MCF 10A (cell line): ENCODE results near the gene XRCC3. TPM values are rescaled to one million over a fixed set of nuclear protein-coding genes. Genes with fewer than 3 reads are reported as not detected.

Source experiments
- BruUV-seq: library from RNA; stranded (reverse); fragments of 400-500 nt; replicated peaks from 2 replicates; lab custom pipeline; 2021; lab: Mats Ljungman, UMichigan
- CTCF ChIA-PET: fragments of 300-600 bp; sonication (Branson Sonifier 250); formaldehyde crosslinking; extraction: SDS; loops from one replicate; lab custom pipeline; 2021; ENCODE audit warnings: antibody characterized with exemption, inconsistent platforms; lab: Yijun Ruan, JAX
- POLR2A ChIA-PET: fragments of 300-600, 350-650 bp; sonication (Branson Sonifier 250); formaldehyde crosslinking; extraction: SDS; loops from one replicate; lab custom pipeline; 2020; ENCODE audit warnings: antibody characterized with exemption, inconsistent platforms; lab: Yijun Ruan, JAX
- DNase-seq: peaks from one replicate; pipeline ENCODE4 v3.0.0-alpha.2; 2018; ENCODE audit not compliant: unreplicated experiment
- H3K27ac Mint-ChIP-seq: one replicate; pipeline ENCODE4 v1.8.0; 2022; ENCODE audit warnings: mild to moderate bottlenecking, low read depth, mixed read lengths; ENCODE audit not compliant: unreplicated experiment
- H3K27me3 Mint-ChIP-seq: one replicate; pipeline ENCODE4 v1.8.0; 2022; ENCODE audit warnings: mixed read lengths; ENCODE audit not compliant: insufficient read depth, unreplicated experiment
- H3K36me3 Mint-ChIP-seq: one replicate; pipeline ENCODE4 v1.8.0; 2022; ENCODE audit warnings: mild to moderate bottlenecking, moderate library complexity, mixed read lengths; ENCODE audit not compliant: insufficient read depth, unreplicated experiment
- H3K4me1 Mint-ChIP-seq: one replicate; pipeline ENCODE4 v1.8.0; 2022; ENCODE audit warnings: mixed read lengths; ENCODE audit not compliant: insufficient read depth, unreplicated experiment
- H3K4me3 Mint-ChIP-seq: one replicate; pipeline ENCODE4 v1.8.0; 2022; ENCODE audit warnings: mild to moderate bottlenecking, moderate library complexity, mixed read lengths; ENCODE audit not compliant: unreplicated experiment
- H3K9me3 Mint-ChIP-seq: one replicate; pipeline ENCODE4 v1.8.0; 2022; ENCODE audit warnings: mixed read lengths; ENCODE audit not compliant: unreplicated experiment
- CTCF ChIP-seq: fragments of 200-600 bp; IDR thresholded peaks from one replicate; pipeline ENCODE4 v1.8.0; 2022; ENCODE audit warnings: antibody characterized with exemption, mild to moderate bottlenecking; ENCODE audit not compliant: unreplicated experiment
- intact Hi-C: fragments of 100-400 bp; cut with micrococcal nuclease; formaldehyde crosslinking; loops from 2 replicates; pipeline ENCODE4 v1.14.1; 2022
- total RNA-seq: library from RNA; stranded (reverse); gene quantifications from 2 replicates; pipeline ENCODE4 v1.2.3, GENCODE V29; 2022

Gene XRCC3
- total RNA-seq, 1 experiment from 2014 or later = 17.5 TPM

GRCh38 chr14:103745424-103745823 lies 30.2 kb upstream of the XRCC3 start:
- no peaks in the 10 kb centered on the region for H3K4me1 Mint-ChIP-seq
- TF ChIP-seq CTCF = no peak
- CTCF ChIA-PET = interaction anchor here (0.7 to 0.8 kb wide), 2 partner anchors 13 to 241 kb away, joined by 3 to 4 read pairs; no protein-coding TSS in a partner anchor
- BruUV-seq = no TSS peak
- no peak for DNase-seq
- no peak overlapping the region for H3K27ac Mint-ChIP-seq
- H3K36me3 Mint-ChIP-seq = peaks cover 36% of the 10 kb centered on the region
- POLR2A ChIA-PET = no interaction called here
- intact Hi-C loops = no loop called here
- no peaks in the 10 kb centered on the region for H3K9me3 Mint-ChIP-seq
- no peak overlapping the region for H3K4me3 Mint-ChIP-seq
- no peaks in the 10 kb centered on the region for H3K27me3 Mint-ChIP-seq

GRCh38 chr14:103744621-103745395 lies 29.6 kb upstream of the XRCC3 start:
- Mint-ChIP-seq H3K27me3 (no peaks in the 10 kb centered on the region), H3K36me3 (peaks cover 42% of the 10 kb centered on the region), H3K4me1 (no peaks in the 10 kb centered on the region), H3K9me3 (no peaks in the 10 kb centered on the region), H3K4me3 (no peak overlapping the region), H3K27ac (no peak overlapping the region)
- POLR2A ChIA-PET = no interaction called here
- TF ChIP-seq CTCF = no peak
- CTCF ChIA-PET = interaction anchor here (0.6 to 0.8 kb wide), 2 partner anchors 14 to 165 kb away, joined by 3 to 4 read pairs; no protein-coding TSS in a partner anchor
- BruUV-seq = no TSS peak
- DNase-seq = no peak
- intact Hi-C loops = no loop called here

GRCh38 chr14:103743691-103744090 lies 28.4 kb upstream of the XRCC3 start:
- ChIA-PET POLR2A (no interaction called here), CTCF (no interaction called here)
- TF ChIP-seq CTCF = no peak
- no peak overlapping the region for H3K27ac Mint-ChIP-seq
- no peaks in the 10 kb centered on the region for H3K9me3 Mint-ChIP-seq
- no TSS peak for BruUV-seq
- intact Hi-C loops = no loop called here
- peaks cover 47% of the 10 kb centered on the region for H3K36me3 Mint-ChIP-seq
- no peak overlapping the region for H3K4me3 Mint-ChIP-seq
- no peak for DNase-seq
- no peaks in the 10 kb centered on the region for H3K4me1 Mint-ChIP-seq
- no peaks in the 10 kb centered on the region for H3K27me3 Mint-ChIP-seq

- Mint-ChIP-seq H3K4me1 (no peaks in the 10 kb centered on the region), H3K4me3 (no peak overlapping the region), H3K9me3 (no peaks in the 10 kb centered on the region), H3K27me3 (no peaks in the 10 kb centered on the region), H3K36me3 (peaks cover 55% of the 10 kb centered on the region), H3K27ac (no peak overlapping the region)
- intact Hi-C loops = no loop called here
- TF ChIP-seq CTCF = no peak
- POLR2A ChIA-PET = no interaction called here
- CTCF ChIA-PET = interaction anchor here (0.6 kb wide), 1 partner anchor 1315 kb away, joined by 3 read pairs; no protein-coding TSS in a partner anchor
- no peak for DNase-seq
- no TSS peak for BruUV-seq
These were observed 27.4 kb upstream of the XRCC3 start for GRCh38 chr14:103742499-103743255.
